Measurements from ENCODE around the gene CATSPERE. TPM values are rescaled to one million over a fixed set of nuclear protein-coding genes. Genes with fewer than 3 reads are reported as not detected.

The CATSPERE gene
- total and polyA plus RNA-seq, 9 of the 15 experiments (the other 6 are each of a cell fraction or from before 2014, with no cell fraction given) = 0.06 to 0.16 (median 0.09) TPM; not detected in 3

- POLR2A ChIA-PET = interaction anchor here (0.9 to 2.7 kb wide), 3 partner anchors 11 to 16 kb away, joined by 3 to 15 read pairs (median 5); no protein-coding TSS in a partner anchor
- BruUV-seq (replicated peaks) = no TSS peak
- Histone ChIP-seq H3K4me2 (ENCODE audit: insufficient read depth, low read length) (no peak overlapping the region), H3K9me1 (ENCODE audit: control insufficient read depth, insufficient read depth, low read length) (no peaks in the 10 kb centered on the region), H4K20me1 (replicated peaks; ENCODE audit: control insufficient read depth, insufficient read depth, low read length) (no peaks in the 10 kb centered on the region), H3K36me3 (ENCODE audit: control insufficient read depth, insufficient read depth, low read length) (peaks cover 71% of the 10 kb centered on the region), H3K79me2 (ENCODE audit: control insufficient read depth, insufficient read depth, low read length) (peaks cover 5% of the 10 kb centered on the region; the same call in 1 of the 3 replicates), H3K27me3 (ENCODE audit: control insufficient read depth in 2 of 2, insufficient read depth in 2 of 2, low read length in 2 of 2) (no peaks in the 10 kb centered on the region), H3K27ac (ENCODE audit: extremely low read depth, low read depth, low read length) (no peak overlapping the region), H3K9me3 (replicated peaks; ENCODE audit: control insufficient read depth, insufficient read depth, low read depth, low read length) (no peaks in the 10 kb centered on the region), H3K4me1 (replicated peaks in 1 of 2; ENCODE audit: control insufficient read depth in 2 of 2, insufficient read depth in 2 of 2, low read length in 2 of 2) (no peaks in the 10 kb centered on the region), H2AFZ (ENCODE audit: low read depth, low read length) (no peak overlapping the region), H3K9ac (ENCODE audit: insufficient read depth in 1 of 2, low read depth in 2 of 2, low read length in 2 of 2) (no peak overlapping the region), H3K4me3 (no peak overlapping the region)
- CTCF ChIA-PET (ENCODE audit: low intra/inter-chr PET ratio) = no interaction called here
- in situ Hi-C loops (cut with MboI) (no loop called here), intact Hi-C loops (cut with micrococcal nuclease) (no loop called here)
- no peak for TF ChIP-seq TEAD4 (IDR thresholded peaks at IDR 0.05; ENCODE audit: low read length)
- no peak for TF ChIP-seq TEAD4 (CRISPR knock-in tag; IDR thresholded peaks at IDR 0.05; ENCODE audit: borderline replicate concordance)
- no peak for TF ChIP-seq ATF6 (CRISPR knock-in tag; IDR thresholded peaks at IDR 0.05)
- TF ChIP-seq ZNF217 (CRISPR knock-in tag; IDR thresholded peaks at IDR 0.05) = no peak
- TF ChIP-seq MCM7 (IDR thresholded peaks at IDR 0.05) = no peak
- no peak for TF ChIP-seq FOXK1 (CRISPR knock-in tag; IDR thresholded peaks at IDR 0.05; ENCODE audit: borderline replicate concordance)
- TF ChIP-seq MIER1 (IDR thresholded peaks at IDR 0.05; ENCODE audit: low read depth) = no peak
- TF ChIP-seq GTF2A2 (tag; IDR thresholded peaks at IDR 0.05) = no peak
- DNase-seq (ENCODE audit: extremely low read depth in 1 of 4, low spot score in 3 of 4) (no peak), FAIRE-seq (peak; percentile 15), ATAC-seq (no peak)
Observed at GRCh38 chr1:244431166-244431565, 29.9 kb upstream of the CATSPERE start.
